ENCODE data around the gene CPO.

DNA sequence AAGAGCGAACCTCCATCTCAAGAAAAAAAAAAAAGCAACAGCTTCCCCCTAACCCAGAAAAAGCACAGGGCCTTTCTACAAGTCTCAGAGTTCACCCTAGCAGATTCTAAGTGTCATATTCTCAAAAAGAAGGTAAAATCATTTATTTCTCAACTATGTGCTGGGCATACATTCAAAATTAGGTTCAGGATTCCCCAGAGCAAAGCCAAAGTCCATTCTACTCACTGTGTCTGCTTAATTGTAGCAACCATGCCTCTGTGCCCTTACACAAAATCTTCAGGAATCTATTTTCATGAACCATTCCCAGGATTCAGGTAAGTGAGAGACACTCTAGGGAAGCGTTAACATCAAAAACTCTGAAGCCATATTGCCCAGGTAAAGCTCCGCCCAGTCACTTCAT lies 40.0 kb downstream of the CPO start:
- TF ChIP-seq EZH2 (IDR thresholded peaks at IDR 0.05; ENCODE audit: insufficient read depth, poor library complexity, severe bottlenecking) (no peak), EZH2phosphoT487 (IDR thresholded peaks at IDR 0.05; ENCODE audit: insufficient read depth, low read depth) (no peak)
